HepG2 (cell line): ENCODE measurements around the gene FAHD1. TPM values are rescaled to one million over a fixed set of nuclear protein-coding genes. Genes with fewer than 3 reads are reported as not detected.

Experiments used
- ATRX ChIP-seq: sonication (generic); formaldehyde crosslinking; IDR thresholded peaks from 2 replicates; pipeline ENCODE4 v1.4.0; 2020; ENCODE audit warnings: missing genetic modification reagents, borderline replicate concordance
- CCDC6 ChIP-seq: sonication (generic); formaldehyde crosslinking; IDR thresholded peaks from 2 replicates; pipeline ENCODE4 v1.8.1; 2022; ENCODE audit warnings: mild to moderate bottlenecking, missing genetic modification reagents, moderate library complexity
- DPF2 ChIP-seq: sonication (generic); formaldehyde crosslinking; IDR thresholded peaks from 2 replicates; pipeline ENCODE4 v1.4.0; 2020; ENCODE audit warnings: mild to moderate bottlenecking, low read depth, missing genetic modification reagents, borderline replicate concordance
- FOXJ3 ChIP-seq: sonication (generic); formaldehyde crosslinking; IDR thresholded peaks from 2 replicates; pipeline ENCODE4 v1.4.0; 2020; ENCODE audit warnings: missing genetic modification reagents, mild to moderate bottlenecking, borderline replicate concordance
- HNRNPLL ChIP-seq: fragments of 200-400 bp; formaldehyde crosslinking; IDR thresholded peaks from 2 replicates; pipeline ENCODE4 v1.6.1; 2017; ENCODE audit warnings: mild to moderate bottlenecking, low read depth, low read length; ENCODE audit not compliant: poor library complexity, severe bottlenecking
- KLF15 ChIP-seq: sonication (generic); formaldehyde crosslinking; IDR thresholded peaks from 2 replicates; pipeline ENCODE4 v1.8.1; 2023; ENCODE audit warnings: borderline replicate concordance, mild to moderate bottlenecking, inconsistent platforms, missing genetic modification reagents, mixed read lengths
- KLF6 ChIP-seq: IDR thresholded peaks from 2 replicates; pipeline ENCODE4 v1.8.0; 2016; ENCODE audit warnings: missing biosample characterization, missing genetic modification reagents
- MZF1 ChIP-seq: sonication (generic); formaldehyde crosslinking; IDR thresholded peaks from 2 replicates; pipeline ENCODE4 v1.8.1; 2023; ENCODE audit warnings: mild to moderate bottlenecking, missing genetic modification reagents, borderline replicate concordance
- NFRKB ChIP-seq: fragments of 450-650 bp; IDR thresholded peaks from 2 replicates; pipeline ENCODE4 v1.6.1; 2017
- PAF1 ChIP-seq: IDR thresholded peaks from 2 replicates; pipeline ENCODE4 v1.6.1; 2016; ENCODE audit warnings: missing genetic modification reagents, missing compliant biosample characterization
- PBX2 ChIP-seq: IDR thresholded peaks from 2 replicates; pipeline ENCODE4 v1.6.1; 2016; ENCODE audit warnings: control low read depth
- RARG ChIP-seq: sonication (generic); formaldehyde crosslinking; IDR thresholded peaks from 2 replicates; pipeline ENCODE4 v1.4.0; 2020; ENCODE audit warnings: low read depth, mild to moderate bottlenecking, missing genetic modification reagents
- ZFP82 ChIP-seq: sonication (generic); formaldehyde crosslinking; IDR thresholded peaks from 2 replicates; pipeline ENCODE4 v1.5.1; 2020; ENCODE audit warnings: mild to moderate bottlenecking, missing genetic modification reagents, borderline replicate concordance
- ZNF343 ChIP-seq: sonication (generic); formaldehyde crosslinking; IDR thresholded peaks from 2 replicates; pipeline ENCODE4 v1.4.0; 2020; ENCODE audit warnings: mild to moderate bottlenecking, missing genetic modification reagents
- ZNF430 ChIP-seq: sonication (generic); formaldehyde crosslinking; IDR thresholded peaks from 2 replicates; pipeline ENCODE4 v1.9.0; 2021; ENCODE audit warnings: mild to moderate bottlenecking, missing genetic modification reagents
- ZNF530 ChIP-seq: sonication (generic); formaldehyde crosslinking; IDR thresholded peaks from 2 replicates; pipeline ENCODE4 v1.5.0; 2020; ENCODE audit warnings: low read depth, mild to moderate bottlenecking, missing genetic modification reagents
- ZNF550 ChIP-seq: sonication (generic); formaldehyde crosslinking; IDR thresholded peaks from 2 replicates; pipeline ENCODE4 v1.4.0; 2020; ENCODE audit warnings: mild to moderate bottlenecking, missing genetic modification reagents, borderline replicate concordance
- ZNF775 ChIP-seq: sonication (generic); formaldehyde crosslinking; IDR thresholded peaks from 2 replicates; pipeline ENCODE4 v1.4.0; 2020; ENCODE audit warnings: missing genetic modification reagents, mild to moderate bottlenecking, moderate library complexity, borderline replicate concordance
- ZSCAN29 ChIP-seq: sonication (generic); formaldehyde crosslinking; conservative IDR thresholded peaks from 2 replicates; pipeline ENCODE4 v1.4.0; 2020; ENCODE audit warnings: mild to moderate bottlenecking, missing genetic modification reagents
- polyA plus RNA-seq, 8 experiments: library from polyadenylated mRNA; depleted of rRNA in 3 of 8; stranded (reverse) in 7 of 8; unstranded in 1 of 8; fragments of >200 nt; fragmentation: Illumina TruSeq in 4 of 8; extraction: Trizol in 4 of 8; gene quantifications; 2 replicates each; pipeline versions ENCODE4 v1.2.1 to v1.2.3, GENCODE V29; 2011 to 2016; ENCODE audit warnings: low read depth in 4 of 8, missing spikeins in 1 of 8, mixed read lengths in 1 of 8; ENCODE audit not compliant: insufficient read depth in 1 of 8
- total RNA-seq, 5 experiments: library from RNA; depleted of rRNA; stranded (reverse); fragments of >200 nt; fragmentation: Illumina TruSeq; extraction: Trizol; gene quantifications; 2 replicates each; pipeline ENCODE4 v1.2.3, GENCODE V29; 2016; ENCODE audit warnings: low read depth in 1 of 5
- TF ChIP-seq, protein P1 (sequence below): sonication (generic); formaldehyde crosslinking; IDR thresholded peaks from 2 replicates; pipeline ENCODE4 v1.4.0; 2020; ENCODE audit warnings: missing genetic modification reagents, low read depth, mild to moderate bottlenecking, borderline replicate concordance
- TF ChIP-seq, protein P2 (sequence below): sonication (generic); formaldehyde crosslinking; IDR thresholded peaks from 2 replicates; pipeline ENCODE4 v1.8.1; 2023; ENCODE audit warnings: missing genetic modification reagents, mild to moderate bottlenecking, borderline replicate concordance
- TF ChIP-seq, protein P3 (sequence below), 2 experiments: fragments of 450-650 bp in 1 of 2; sonication (generic) in 1 of 2; formaldehyde crosslinking; IDR thresholded peaks; 2 replicates each; pipeline versions ENCODE4 v1.5.0 to v1.8.0; 2020 to 2022; ENCODE audit warnings: mild to moderate bottlenecking in 1 of 2, missing genetic modification reagents in 1 of 2
- TF ChIP-seq, protein P4 (sequence below), 2 experiments: sonication (generic) in 1 of 2; formaldehyde crosslinking in 1 of 2; IDR thresholded peaks; 2 replicates each; pipeline versions ENCODE4 v1.4.0 to v1.6.1; 2018 to 2020; ENCODE audit warnings: missing genetic modification reagents in 2 of 2, borderline replicate concordance in 1 of 2, low read depth in 1 of 2, mild to moderate bottlenecking in 1 of 2, missing biosample characterization in 1 of 2

Gene FAHD1
- total and polyA plus RNA-seq, 2 of the 13 experiments (the other 11 are each of a cell fraction or from before 2014, with no cell fraction given): 39.0 to 45.3 TPM

GRCh38 chr16:1826691-1827573, at the start of gene FAHD1, which contains the start of gene HAGH (continued):
- no peak for TF ChIP-seq ATRX
- TF ChIP-seq, protein P1, sequence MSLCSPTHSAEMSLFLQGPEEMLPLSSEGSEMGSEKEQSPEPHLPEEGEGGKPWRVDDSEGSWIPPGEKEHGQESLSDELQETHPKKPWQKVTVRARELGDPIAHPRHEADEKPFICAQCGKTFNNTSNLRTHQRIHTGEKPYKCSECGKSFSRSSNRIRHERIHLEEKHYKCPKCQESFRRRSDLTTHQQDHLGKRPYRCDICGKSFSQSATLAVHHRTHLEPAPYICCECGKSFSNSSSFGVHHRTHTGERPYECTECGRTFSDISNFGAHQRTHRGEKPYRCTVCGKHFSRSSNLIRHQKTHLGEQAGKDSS: 0 out of 2 replicates have a peak, but pooled peaks have one; percentile 85
- TF ChIP-seq MZF1: peak; percentile 93; the same call in 1 of the 2 replicates
- no peak for TF ChIP-seq ZNF530 (CRISPR knock-in tag)
- TF ChIP-seq, protein P2, sequence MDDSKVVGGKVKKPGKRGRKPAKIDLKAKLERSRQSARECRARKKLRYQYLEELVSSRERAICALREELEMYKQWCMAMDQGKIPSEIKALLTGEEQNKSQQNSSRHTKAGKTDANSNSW: 0 out of 2 replicates have a peak, but pooled peaks have one; percentile 45
- no peak for TF ChIP-seq NFRKB
- TF ChIP-seq ZNF550: 0 out of 2 replicates have a peak, but pooled peaks have one; percentile 37
- TF ChIP-seq HNRNPLL: peak; percentile 58
- TF ChIP-seq FOXJ3 (CRISPR knock-in tag): no peak; the same call in 1 of the 2 replicates
- TF ChIP-seq, protein P3, sequence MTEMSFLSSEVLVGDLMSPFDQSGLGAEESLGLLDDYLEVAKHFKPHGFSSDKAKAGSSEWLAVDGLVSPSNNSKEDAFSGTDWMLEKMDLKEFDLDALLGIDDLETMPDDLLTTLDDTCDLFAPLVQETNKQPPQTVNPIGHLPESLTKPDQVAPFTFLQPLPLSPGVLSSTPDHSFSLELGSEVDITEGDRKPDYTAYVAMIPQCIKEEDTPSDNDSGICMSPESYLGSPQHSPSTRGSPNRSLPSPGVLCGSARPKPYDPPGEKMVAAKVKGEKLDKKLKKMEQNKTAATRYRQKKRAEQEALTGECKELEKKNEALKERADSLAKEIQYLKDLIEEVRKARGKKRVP (CRISPR knock-in tag; IDR thresholded peaks at IDR 0.05): peak in 1 of 2 experiments; percentile 49; a peak in 1 of 4 replicates
- TF ChIP-seq RARG (CRISPR knock-in tag): no peak
- no peak for TF ChIP-seq PAF1 (CRISPR knock-in tag)
- no peak; the same call in 1 of the 2 replicates for TF ChIP-seq KLF15 (CRISPR knock-in tag)
- TF ChIP-seq KLF6 (CRISPR knock-in tag): peak; percentile 67; the same call in 1 of the 2 replicates
- TF ChIP-seq ZSCAN29: peak; percentile 53; the same call in 1 of the 2 replicates
- no peak for TF ChIP-seq DPF2 (CRISPR knock-in tag)
- 0 out of 2 replicates have a peak, but pooled peaks have one; percentile 54 for TF ChIP-seq ZNF775 (CRISPR knock-in tag)
- TF ChIP-seq PBX2 (CRISPR knock-in tag): no peak
- TF ChIP-seq CCDC6 (CRISPR knock-in tag): no peak
- TF ChIP-seq ZNF343: peak; percentile 68; the same call in 1 of the 2 replicates
- TF ChIP-seq, protein P4, sequence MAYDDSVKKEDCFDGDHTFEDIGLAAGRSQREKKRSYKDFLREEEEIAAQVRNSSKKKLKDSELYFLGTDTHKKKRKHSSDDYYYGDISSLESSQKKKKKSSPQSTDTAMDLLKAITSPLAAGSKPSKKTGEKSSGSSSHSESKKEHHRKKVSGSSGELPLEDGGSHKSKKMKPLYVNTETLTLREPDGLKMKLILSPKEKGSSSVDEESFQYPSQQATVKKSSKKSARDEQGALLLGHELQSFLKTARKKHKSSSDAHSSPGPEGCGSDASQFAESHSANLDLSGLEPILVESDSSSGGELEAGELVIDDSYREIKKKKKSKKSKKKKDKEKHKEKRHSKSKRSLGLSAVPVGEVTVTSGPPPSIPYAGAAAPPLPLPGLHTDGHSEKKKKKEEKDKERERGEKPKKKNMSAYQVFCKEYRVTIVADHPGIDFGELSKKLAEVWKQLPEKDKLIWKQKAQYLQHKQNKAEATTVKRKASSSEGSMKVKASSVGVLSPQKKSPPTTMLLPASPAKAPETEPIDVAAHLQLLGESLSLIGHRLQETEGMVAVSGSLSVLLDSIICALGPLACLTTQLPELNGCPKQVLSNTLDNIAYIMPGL (CRISPR knock-in tag; IDR thresholded peaks at IDR 0.05; ENCODE audit: borderline replicate concordance in 1 of 2, low read depth in 1 of 2): peak; percentile 87 to 90; a peak in 3 of 4 replicates
- TF ChIP-seq ZNF430: peak; percentile 89
- no peak for TF ChIP-seq ZFP82 (CRISPR knock-in tag)
